T-cell (primary cell): ENCODE results near the gene NADSYN1. TPM values are rescaled to one million over a fixed set of nuclear protein-coding genes. Genes with fewer than 3 reads are reported as not detected.
A peak's percentile ranks its signal among the peaks of the same experiment; 100 is the strongest.

Experiments used
- ATAC-seq, 4 experiments: fragments of 200-7000 bp in 3 of 4; fragments of 150-1000 bp in 1 of 4; cut with Tn5 transposase; replicated peaks in 1 of 4; 1 replicate in 3 of 4; 2 replicates in 1 of 4; pipeline ENCODE4 v1.10.0; 2021; ENCODE audit warnings: moderate library complexity in 3 of 4, mild to moderate bottlenecking in 2 of 4, moderate number of reproducible peaks in 1 of 4
- CTCF ChIA-PET, 2 donors: fragments of 300-600 bp; sonication (Branson Sonifier 250); formaldehyde crosslinking; loops; one replicate each; lab custom pipeline; 2022; ENCODE audit warnings: antibody characterized with exemption in 2 of 2; lab: Charles Lee
- POLR2A ChIA-PET, 2 donors: fragments of 300-600 bp; sonication (Branson Sonifier 250); formaldehyde crosslinking; loops; one replicate each; lab custom pipeline; 2022; ENCODE audit warnings: antibody characterized with exemption in 2 of 2; lab: Charles Lee
- DNase-seq, 35 experiments: peaks; one replicate each; pipeline versions ENCODE4 v3.0.0 to v3.0.0-alpha.2; 2013 to 2023
- H3K27ac ChIP-seq: one replicate; pipeline ENCODE4 v1.5.1; 2013; ENCODE audit warnings: low read length
- H3K27me3 ChIP-seq, 2 experiments: replicated peaks in 1 of 2; 1 replicate in 1 of 2; 2 replicates in 1 of 2; pipeline versions ENCODE4 v1.6.1 to v1.7.0; 2013; ENCODE audit warnings: low read length in 1 of 2, mixed read lengths in 1 of 2; ENCODE audit not compliant: control insufficient read depth in 2 of 2, insufficient read depth in 2 of 2; ENCODE audit errors: extremely low read depth in 1 of 2
- H3K36me3 ChIP-seq, 2 donors: 1 replicate in 1 of 2; 2 replicates in 1 of 2; pipeline versions ENCODE4 v1.6.1 to v1.7.0; 2013; ENCODE audit warnings: low read length in 1 of 2; ENCODE audit not compliant: control insufficient read depth in 2 of 2, insufficient read depth in 1 of 2; ENCODE audit errors: extremely low read depth in 1 of 2
- H3K4me1 ChIP-seq, 2 experiments: 1 replicate in 1 of 2; 2 replicates in 1 of 2; pipeline versions ENCODE4 v1.6.1 to v1.7.0; 2013; ENCODE audit warnings: low read length in 2 of 2, mixed read lengths in 1 of 2; ENCODE audit not compliant: insufficient read depth in 2 of 2, control insufficient read depth in 1 of 2; ENCODE audit errors: extremely low read depth in 1 of 2
- H3K4me3 ChIP-seq, 2 donors: 1 replicate in 1 of 2; 2 replicates in 1 of 2; pipeline versions ENCODE4 v1.5.1 to v1.7.0; 2013; ENCODE audit warnings: mild to moderate bottlenecking in 2 of 2, low read length in 1 of 2, moderate library complexity in 1 of 2; ENCODE audit not compliant: control insufficient read depth in 1 of 2; ENCODE audit errors: extremely low read depth in 1 of 2
- H3K9me3 ChIP-seq: 2 replicates; pipeline ENCODE4 v1.7.0; 2013
- H3K27ac Mint-ChIP-seq, 2 donors: one replicate each; pipeline ENCODE4 v1.8.0; 2020 to 2021; ENCODE audit warnings: mild to moderate bottlenecking in 2 of 2, mixed read lengths in 2 of 2
- H3K27me3 Mint-ChIP-seq, 2 donors: one replicate each; pipeline ENCODE4 v1.8.0; 2021 to 2022; ENCODE audit warnings: mixed read lengths in 2 of 2
- H3K36me3 Mint-ChIP-seq: one replicate; pipeline ENCODE4 v1.8.0; 2021; ENCODE audit warnings: mixed read lengths
- H3K4me1 Mint-ChIP-seq, 3 donors: one replicate each; pipeline ENCODE4 v1.8.0; 2020 to 2022; ENCODE audit warnings: mixed read lengths in 3 of 3, mild to moderate bottlenecking in 1 of 3
- H3K4me3 Mint-ChIP-seq, 3 donors: one replicate each; pipeline ENCODE4 v1.8.0; 2020 to 2022; ENCODE audit warnings: mild to moderate bottlenecking in 3 of 3, mixed read lengths in 3 of 3, moderate library complexity in 3 of 3
- H3K9me3 Mint-ChIP-seq, 3 donors: one replicate each; pipeline ENCODE4 v1.8.0; 2020 to 2022; ENCODE audit warnings: mixed read lengths in 3 of 3
- WGBS: methylation state at CpG from one replicate; pipeline ENCODE4 v1.1.5; 2013; ENCODE audit warnings: missing lambda C conversion rate; ENCODE audit not compliant: insufficient coverage; 5-methylcytosine and 5-hydroxymethylcytosine counted together
- total RNA-seq, 35 experiments: library from RNA in 6 of 35; stranded (reverse) in 6 of 35; fragments of 120-200 nt in 1 of 35; gene quantifications; one replicate each; pipeline versions ENCODE4 v1.2.1 to v1.2.4 and lab custom pipeline; 2013 to 2026

The NADSYN1 gene
- total RNA-seq, 5 donors from 2014 or later (not counting 1 experiment from before 2014, with no cell fraction given) = 125 to 190 (median 162) TPM

DNA sequence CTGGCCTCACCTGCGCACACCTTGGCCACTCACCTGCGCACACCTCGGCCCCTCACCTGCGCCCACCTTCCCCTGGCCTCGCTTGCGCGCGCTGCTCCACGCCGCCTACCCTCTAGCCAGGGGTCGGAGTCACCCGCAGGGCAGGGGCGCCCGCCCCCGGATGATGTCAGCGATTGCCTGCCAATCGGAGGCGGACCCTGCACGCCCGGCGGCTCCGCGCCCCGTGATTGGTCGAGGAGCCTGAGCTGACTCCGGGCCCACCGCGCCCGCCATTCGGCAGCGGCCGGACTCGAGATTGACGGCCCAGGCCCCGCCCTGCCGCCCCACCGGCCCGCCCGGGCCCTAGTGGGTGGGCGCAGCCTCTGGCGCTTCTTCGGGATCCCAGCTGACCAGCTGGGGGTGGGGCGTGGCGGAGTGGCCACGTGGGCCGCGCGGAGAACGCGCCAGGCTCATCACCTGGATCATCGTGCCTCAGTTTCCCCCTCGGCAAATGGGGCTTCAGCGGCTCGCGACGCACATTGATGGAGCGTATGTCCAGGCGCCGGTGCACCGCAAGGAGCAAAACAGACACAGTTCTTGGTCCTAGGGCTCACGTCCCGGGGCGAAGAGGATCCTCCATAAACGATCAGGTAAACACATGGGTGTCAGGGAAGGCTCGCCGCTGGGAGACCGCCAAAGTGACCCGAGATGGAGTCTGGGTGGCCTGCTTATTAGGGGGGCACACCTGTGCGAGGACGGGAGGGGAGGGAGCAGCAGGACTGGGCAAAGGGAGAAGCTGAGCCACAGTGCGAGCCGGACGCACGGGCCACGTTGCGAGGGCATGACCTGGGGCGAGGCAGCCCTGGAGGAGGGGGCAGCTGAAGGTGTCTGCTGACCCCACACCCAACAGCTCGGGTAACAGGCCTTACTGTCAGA, 4.5 kb upstream of the NADSYN1 start, which contains the start of gene DHCR7:
TSS of gene DHCR7 (minus strand) at position 137 of the 915 bp plus-strand sequence. CDS start 3,441 bp downstream, outside the sequence.
- H3K4me1 Mint-ChIP-seq = peaks cover 44 to 51% (median 47%) of the 10 kb centered on the region in 3 donors
- peak; percentile 79 to 82 (median 80) for ATAC-seq
- no peaks in the 10 kb centered on the region for H3K27me3 Mint-ChIP-seq
- H3K9me3 Mint-ChIP-seq = no peaks in the 10 kb centered on the region
- ChIA-PET POLR2A (no interaction called here), CTCF (no interaction called here)
- H3K36me3 Mint-ChIP-seq = peaks cover 24% of the 10 kb centered on the region
- H3K36me3 ChIP-seq = peaks cover 16% of the 10 kb centered on the region in 2 donors
- no peaks in the 10 kb centered on the region for H3K9me3 ChIP-seq
- H3K4me1 ChIP-seq = peaks cover 18 to 39% of the 10 kb centered on the region in 2 experiments
- WGBS = under 1% methylated on average over 78 of the region's 78 CpGs
- peak within 1 kb of the TSS; percentile 88 for H3K27ac ChIP-seq
- H3K27ac Mint-ChIP-seq = peak within 1 kb of the TSS; percentile 89 to 95
- peak within 1 kb of the TSS; percentile 84 to 87 (median 85) for H3K4me3 Mint-ChIP-seq
- no peaks in the 10 kb centered on the region for H3K27me3 ChIP-seq
- peak within 1 kb of the TSS; percentile 80 to 98 for H3K4me3 ChIP-seq
- DNase-seq = peak; percentile 79 to 93 (median 88)

DNA sequence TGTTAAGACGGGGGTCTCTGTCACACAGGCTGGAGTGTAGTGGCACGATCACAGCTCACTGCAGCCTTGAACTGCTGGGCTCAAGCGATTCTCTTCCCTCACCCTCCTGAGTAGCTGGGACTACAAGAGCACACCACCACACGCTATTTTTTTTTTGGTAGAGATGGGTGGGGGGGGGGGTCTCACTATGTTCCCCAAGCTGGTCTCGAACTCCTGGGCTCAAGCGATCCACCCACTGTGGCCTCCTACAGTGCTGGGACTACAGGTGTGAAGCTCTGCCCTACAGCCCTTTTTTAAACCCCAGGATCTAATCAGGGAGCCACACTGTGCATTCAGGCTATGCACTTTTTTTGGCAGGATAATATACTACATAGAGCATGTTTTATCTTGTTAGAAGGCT, 3.4 kb upstream of the NADSYN1 start:
- Histone ChIP-seq H3K9me3 (no peaks in the 10 kb centered on the region), H3K27me3 (no peaks in the 10 kb centered on the region), H3K27ac (peak overlapping the region; percentile 88), H3K4me3 (peak overlapping the region; percentile 80 to 98), H3K4me1 (peaks cover 23 to 49% of the 10 kb centered on the region in 2 experiments), H3K36me3 (peaks cover 5 to 7% of the 10 kb centered on the region in 2 donors)
- peak overlapping the region; percentile 89 to 95 for H3K27ac Mint-ChIP-seq
- H3K27me3 Mint-ChIP-seq = no peaks in the 10 kb centered on the region
- DNase-seq (peak in 1 of 35 experiments; percentile 14), ATAC-seq (no peak)
- WGBS = no CpG with 5 or more reads among the region's 6 CpGs
- H3K4me3 Mint-ChIP-seq = peak overlapping the region; percentile 84 to 87 (median 85)
- H3K9me3 Mint-ChIP-seq = no peaks in the 10 kb centered on the region
- peaks cover 22% of the 10 kb centered on the region for H3K36me3 Mint-ChIP-seq
- POLR2A ChIA-PET = no interaction called here
- CTCF ChIA-PET = no interaction called here
- peaks cover 55 to 59% (median 58%) of the 10 kb centered on the region in 3 donors for H3K4me1 Mint-ChIP-seq

DNA sequence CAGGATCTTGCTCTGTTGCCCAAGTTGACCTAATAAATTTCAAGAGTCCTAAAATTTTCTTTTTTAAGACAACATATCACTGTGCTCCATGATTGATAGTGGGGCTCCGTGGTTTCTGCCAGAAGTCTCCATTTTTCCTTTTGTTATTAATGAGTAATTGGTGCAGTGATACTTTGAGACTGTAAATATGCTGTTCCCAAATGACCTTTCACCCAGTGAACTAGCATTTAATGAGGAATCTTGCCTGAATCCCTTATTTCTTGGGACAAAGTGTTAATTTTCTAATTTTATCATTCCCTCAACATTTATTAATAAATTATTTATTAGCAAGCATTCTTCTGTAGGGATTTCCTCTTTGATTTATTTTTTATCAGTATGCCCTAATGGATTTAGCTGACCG, 2.5 kb upstream of the NADSYN1 start:
- peak overlapping the region; percentile 88 for H3K27ac ChIP-seq
- H3K27ac Mint-ChIP-seq = peak overlapping the region; percentile 82 to 94
- no CpG with 5 or more reads among the region's 2 CpGs for WGBS

DNA sequence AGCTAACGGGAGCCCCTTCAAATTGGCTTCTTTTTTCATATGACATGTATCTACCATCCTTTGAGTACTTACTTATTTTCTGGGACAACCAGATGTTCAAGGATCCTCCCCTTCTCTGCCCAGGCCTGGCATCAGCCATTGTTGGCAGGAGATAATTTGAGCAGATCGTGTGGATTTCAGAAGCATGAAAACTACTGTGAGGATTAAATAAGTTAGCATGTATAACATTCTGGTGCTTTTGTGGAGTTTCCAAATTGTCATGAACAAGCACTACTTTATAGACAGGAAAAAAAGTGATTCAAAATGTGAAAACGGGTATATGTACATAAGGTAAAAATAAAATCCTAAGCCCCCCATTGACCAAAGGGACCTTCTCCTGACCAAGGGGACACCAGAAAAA, 2.1 kb upstream of the NADSYN1 start:
- H3K27ac ChIP-seq = peak overlapping the region; percentile 98

More for the DNA sequence above, 2.5 kb upstream of the NADSYN1 start:
- Mint-ChIP-seq H3K27me3 (no peaks in the 10 kb centered on the region), H3K9me3 (no peaks in the 10 kb centered on the region), H3K36me3 (peaks cover 20% of the 10 kb centered on the region), H3K4me1 (peaks cover 63 to 66% (median 65%) of the 10 kb centered on the region in 3 donors), H3K4me3 (peak overlapping the region in 1 of 3 donors; percentile 86)
- Histone ChIP-seq H3K4me1 (peaks cover 23 to 55% of the 10 kb centered on the region in 2 experiments), H3K36me3 (peaks cover 0 to 7% of the 10 kb centered on the region in 2 donors), H3K9me3 (no peaks in the 10 kb centered on the region), H3K4me3 (no peak overlapping the region), H3K27me3 (no peaks in the 10 kb centered on the region)
- DNase-seq (no peak), ATAC-seq (no peak)
- ChIA-PET CTCF (no interaction called here), POLR2A (no interaction called here)

DNA sequence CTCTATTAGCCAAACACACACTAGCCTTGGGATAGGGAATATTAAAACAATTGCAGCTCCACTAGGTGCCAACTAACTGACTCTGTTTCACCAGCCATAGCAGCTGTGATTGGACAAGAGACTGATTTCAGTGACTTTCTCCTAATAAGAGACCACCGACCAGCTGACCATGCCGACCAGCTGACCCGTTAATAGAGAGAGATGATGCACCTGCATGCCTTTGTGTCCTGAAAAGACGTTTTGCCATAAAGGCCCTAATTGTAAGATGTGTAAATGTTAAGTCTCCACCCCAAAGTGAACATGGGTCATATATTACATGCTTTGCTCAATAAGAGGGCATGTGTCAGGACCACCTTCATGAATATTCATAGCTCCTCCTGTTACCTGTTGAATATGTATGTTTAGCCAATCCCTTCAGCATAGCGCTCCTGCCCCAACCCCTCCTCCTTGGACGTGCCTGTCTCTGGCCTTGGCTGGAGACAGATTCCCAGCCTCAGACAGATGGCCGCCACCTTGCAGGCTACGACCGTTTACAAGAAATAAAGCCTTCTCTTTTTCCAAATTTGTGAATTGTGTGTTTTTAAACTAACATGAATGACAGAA, 1.3 kb upstream of the NADSYN1 start:
- DNase-seq (peak in 1 of 35 experiments; percentile 15), ATAC-seq (no peak)
- Histone ChIP-seq H3K36me3 (peaks cover 0 to 18% of the 10 kb centered on the region in 2 donors), H3K27ac (peak overlapping the region; percentile 98), H3K9me3 (no peaks in the 10 kb centered on the region), H3K4me1 (peaks cover 23 to 56% of the 10 kb centered on the region in 2 experiments), H3K4me3 (peak overlapping the region in 1 of 2 donors; percentile 97), H3K27me3 (no peaks in the 10 kb centered on the region)
- WGBS = 100% methylated on average over 1 of the region's 9 CpGs
- Mint-ChIP-seq H3K27ac (peak overlapping the region; percentile 94 to 96), H3K36me3 (peaks cover 22% of the 10 kb centered on the region), H3K4me3 (peak overlapping the region; percentile 86 to 92 (median 88)), H3K9me3 (no peaks in the 10 kb centered on the region), H3K4me1 (peaks cover 66 to 70% (median 68%) of the 10 kb centered on the region in 3 donors), H3K27me3 (no peaks in the 10 kb centered on the region)
- CTCF ChIA-PET = interaction anchor here in 1 of 2 donors (0.5 kb wide), 1 partner anchor 637 kb away, joined by 6 read pairs; no protein-coding TSS in a partner anchor
- POLR2A ChIA-PET = no interaction called here

More for the DNA sequence above, 2.1 kb upstream of the NADSYN1 start:
- Mint-ChIP-seq H3K4me3 (peak overlapping the region; percentile 10 to 88 (median 86)), H3K27me3 (no peaks in the 10 kb centered on the region), H3K36me3 (peaks cover 21% of the 10 kb centered on the region), H3K9me3 (no peaks in the 10 kb centered on the region), H3K4me1 (peaks cover 65 to 68% (median 67%) of the 10 kb centered on the region in 3 donors), H3K27ac (peak overlapping the region; percentile 82 to 94)
- 100% methylated on average over 1 of the region's 3 CpGs for WGBS
- DNase-seq = no peak
- ChIA-PET CTCF (no interaction called here), POLR2A (no interaction called here)
- H3K4me1 ChIP-seq = peaks cover 23 to 56% of the 10 kb centered on the region in 2 experiments
- no peak overlapping the region for H3K4me3 ChIP-seq
- ATAC-seq = no peak
- H3K9me3 ChIP-seq = no peaks in the 10 kb centered on the region
- no peaks in the 10 kb centered on the region for H3K27me3 ChIP-seq
- peaks cover 0 to 11% of the 10 kb centered on the region in 2 donors for H3K36me3 ChIP-seq
